GM19043 (cell line): ENCODE measurements around the gene SEMA6A.
A peak's percentile ranks its signal among the peaks of the same experiment; 100 is the strongest.

Source experiments
- ATAC-seq: cut with Tn5 transposase; IDR thresholded peaks from one replicate; pipeline ENCODE4 v1.9.1; 2021; ENCODE audit warnings: low read depth; ENCODE audit not compliant: unreplicated experiment

SEMA6A gene

GRCh38 chr5:116576053-116576713 lies 1.6 kb upstream of the SEMA6A start:
- peak; percentile 36 for ATAC-seq

GRCh38 chr5:116575326-116576052 lies 866 bp upstream of the SEMA6A start:
- no peak for ATAC-seq

GRCh38 chr5:116573702-116574366 lies 789 bp downstream of the SEMA6A start:
- ATAC-seq, result no peak

GRCh38 chr5:116573279-116573701 lies 1.3 kb downstream of the SEMA6A start:
- ATAC-seq, result no peak

GRCh38 chr5:116572350-116573278 lies 2.0 kb downstream of the SEMA6A start:
- no peak for ATAC-seq

- no peak for ATAC-seq
Observed at GRCh38 chr5:116571568-116572349, 2.9 kb downstream of the SEMA6A start.

- ATAC-seq, result no peak
Observed at GRCh38 chr5:116569999-116570398, 4.6 kb downstream of the SEMA6A start.

- ATAC-seq, result no peak
Observed at GRCh38 chr5:116567106-116567505, 7.5 kb downstream of the SEMA6A start.

GRCh38 chr5:116566251-116566650 lies 8.4 kb downstream of the SEMA6A start:
- ATAC-seq, result peak; percentile 83

- no peak for ATAC-seq
Observed at GRCh38 chr5:116564756-116565490, 9.7 kb downstream of the SEMA6A start.

- ATAC-seq, result no peak
Observed at GRCh38 chr5:116564312-116564711, 10.3 kb downstream of the SEMA6A start.

GRCh38 chr5:116563736-116564308 lies 10.8 kb downstream of the SEMA6A start:
- no peak for ATAC-seq

GRCh38 chr5:116562669-116563068 lies 12.0 kb downstream of the SEMA6A start:
- no peak for ATAC-seq

GRCh38 chr5:116561658-116562057 lies 13.0 kb downstream of the SEMA6A start:
- no peak for ATAC-seq

- no peak for ATAC-seq
Observed at GRCh38 chr5:116559673-116560164, 14.9 kb downstream of the SEMA6A start.

- no peak for ATAC-seq
Observed at GRCh38 chr5:116559239-116559638, 15.4 kb downstream of the SEMA6A start.

GRCh38 chr5:116557669-116558271 lies 16.9 kb downstream of the SEMA6A start:
- ATAC-seq, result no peak

- ATAC-seq, result no peak
Observed at GRCh38 chr5:116554764-116555163, 19.9 kb downstream of the SEMA6A start.
